ENCODE data around the gene ATP10A. TPM values are rescaled to one million over a fixed set of nuclear protein-coding genes. Genes with fewer than 3 reads are reported as not detected.

The ATP10A gene
- total RNA-seq, 4 donors from 2014 or later = 8.4 to 19.3 (median 16.5) TPM

GRCh38 chr15:25866251-25866650 is 3.1 kb upstream of the ATP10A start:
- TF ChIP-seq CTCF (IDR thresholded peaks at IDR 0.05) = no peak
- ATAC-seq (ENCODE audit: low FRiP score) = no peak
- no peak for DNase-seq (ENCODE audit: low spot score)

GRCh38 chr15:25864966-25865365 is 1.8 kb upstream of the ATP10A start:
- no peak for TF ChIP-seq CTCF (IDR thresholded peaks at IDR 0.05)
- no peak for DNase-seq (ENCODE audit: low spot score)
- ATAC-seq (ENCODE audit: low FRiP score) = no peak

- no peak for TF ChIP-seq CTCF (IDR thresholded peaks at IDR 0.05)
- ATAC-seq (ENCODE audit: low FRiP score) = no peak
- DNase-seq (ENCODE audit: low spot score) = no peak
Observed at GRCh38 chr15:25863968-25864580, 947 bp upstream of the ATP10A start.

- no peak for DNase-seq (ENCODE audit: low spot score)
- TF ChIP-seq CTCF (IDR thresholded peaks at IDR 0.05) = no peak
- ATAC-seq (ENCODE audit: low FRiP score) = peak; percentile 38
Observed at GRCh38 chr15:25862472-25863110, 536 bp downstream of the ATP10A start.

- TF ChIP-seq CTCF (IDR thresholded peaks at IDR 0.05) = no peak
- no peak for DNase-seq (ENCODE audit: low spot score)
- ATAC-seq (ENCODE audit: low FRiP score) = peak; percentile 41
Observed at GRCh38 chr15:25862071-25862471, 1.1 kb downstream of the ATP10A start.

GRCh38 chr15:25860885-25861866 is 2.0 kb downstream of the ATP10A start:
- ATAC-seq (ENCODE audit: low FRiP score) (no peak), DNase-seq (ENCODE audit: low spot score) (no peak)
- no peak for TF ChIP-seq CTCF (IDR thresholded peaks at IDR 0.05)
